Hepatocyte (in vitro differentiated cells): ENCODE measurements around the gene CHST11. TPM values are rescaled to one million over a fixed set of nuclear protein-coding genes. Genes with fewer than 3 reads are reported as not detected.
A peak's percentile ranks its signal among the peaks of the same experiment; 100 is the strongest.

Experiments
- DNase-seq: peaks from one replicate; pipeline ENCODE4 v3.0.0-alpha.2; 2016; ENCODE audit warnings: low spot score
- H2AFZ ChIP-seq: fragments of 200-600 bp; sonication (generic); 2 replicates; pipeline ENCODE4 v1.6.0; 2016; ENCODE audit warnings: antibody characterized with exemption, mild to moderate bottlenecking
- H3K27ac ChIP-seq: fragments of 200-600 bp; sonication (generic); 2 replicates; pipeline ENCODE4 v1.5.1; 2016; ENCODE audit warnings: mild to moderate bottlenecking
- H3K27me3 ChIP-seq: fragments of 200-600 bp; sonication (generic); 2 replicates; pipeline ENCODE4 v1.6.1; 2016
- H3K36me3 ChIP-seq: fragments of 200-600 bp; sonication (generic); replicated peaks from 2 replicates; pipeline ENCODE4 v1.5.1; 2016; ENCODE audit warnings: low read depth; ENCODE audit not compliant: insufficient read depth
- H3K4me1 ChIP-seq: fragments of 200-600 bp; sonication (generic); 2 replicates; pipeline ENCODE4 v1.5.1; 2016; ENCODE audit warnings: mild to moderate bottlenecking, moderate library complexity; ENCODE audit not compliant: insufficient read depth
- H3K4me2 ChIP-seq: fragments of 200-600 bp; sonication (generic); 2 replicates; pipeline ENCODE4 v1.6.0; 2016
- H3K4me3 ChIP-seq: fragments of 200-600 bp; sonication (generic); 2 replicates; pipeline ENCODE4 v1.5.1; 2016; ENCODE audit warnings: mild to moderate bottlenecking
- H3K79me2 ChIP-seq: fragments of 200-600 bp; sonication (generic); 2 replicates; pipeline ENCODE4 v1.6.0; 2017; ENCODE audit warnings: mild to moderate bottlenecking
- H3K9me2 ChIP-seq: fragments of 200-600 bp; sonication (generic); replicated peaks from 2 replicates; pipeline ENCODE4 v1.6.0; 2017; ENCODE audit warnings: mild to moderate bottlenecking; ENCODE audit not compliant: insufficient read depth
- H3K9me3 ChIP-seq: fragments of 200-600 bp; sonication (generic); 2 replicates; pipeline ENCODE4 v1.5.1; 2016; ENCODE audit warnings: low read depth, mild to moderate bottlenecking
- H4K20me1 ChIP-seq: fragments of 200-600 bp; sonication (generic); 2 replicates; pipeline ENCODE4 v1.6.0; 2016; ENCODE audit warnings: mild to moderate bottlenecking; ENCODE audit not compliant: insufficient read depth, poor library complexity, severe bottlenecking
- CTCF ChIP-seq: fragments of 200-600 bp; sonication (generic); IDR thresholded peaks from 2 replicates; pipeline ENCODE4 v1.5.1; 2016; ENCODE audit warnings: antibody characterized with exemption, mild to moderate bottlenecking; ENCODE audit not compliant: poor library complexity
- EZH2 ChIP-seq: fragments of 200-600 bp; sonication (generic); IDR thresholded peaks from 2 replicates; pipeline ENCODE4 v1.6.1; 2016; ENCODE audit warnings: antibody characterized with exemption, mild to moderate bottlenecking, borderline replicate concordance
- EZH2phosphoT487 ChIP-seq: fragments of 200-600 bp; sonication (generic); IDR thresholded peaks from one replicate; pipeline ENCODE4 v1.6.1; 2018; ENCODE audit warnings: antibody characterized with exemption, mild to moderate bottlenecking, low read depth, moderate library complexity; ENCODE audit not compliant: unreplicated experiment, severe bottlenecking
- WGBS: methylation state at CpG from one replicate; pipeline ENCODE4 v1.1.6; 2016; ENCODE audit warnings: low lambda C conversion rate; ENCODE audit errors: missing lambda C conversion rate; 5-methylcytosine and 5-hydroxymethylcytosine counted together
- polyA plus RNA-seq: library from polyadenylated mRNA; unstranded; fragments of >200 nt; fragmentation: Nextera tagmentation; extraction: Ambion mirVana; gene quantifications from 2 replicates; pipeline ENCODE4 v1.2.1, GENCODE V29; 2016
- total RNA-seq: library from RNA; depleted of rRNA; stranded (reverse); fragments of >200 nt; gene quantifications from 2 replicates; pipeline ENCODE4 v1.2.3, GENCODE V29; 2014

CHST11 gene
- total and polyA plus RNA-seq, 2 experiments from 2014 or later: 5.2 to 8.9 TPM

GRCh38 chr12:104669851-104670337 lies 213.1 kb downstream of the CHST11 start:
- 62% methylated on average over 6 of the region's 6 CpGs for WGBS
- Histone ChIP-seq H3K4me3 (no peak overlapping the region), H3K36me3 (no peaks in the 10 kb centered on the region), H3K27me3 (no peaks in the 10 kb centered on the region), H3K27ac (peak overlapping the region; percentile 77), H3K9me3 (no peaks in the 10 kb centered on the region), H2AFZ (no peak overlapping the region), H3K4me2 (peak overlapping the region; percentile 67), H4K20me1 (no peaks in the 10 kb centered on the region), H3K9me2 (no peaks in the 10 kb centered on the region), H3K79me2 (no peaks in the 10 kb centered on the region), H3K4me1 (peaks cover 55% of the 10 kb centered on the region)
- DNase-seq: peak; percentile 54
- no peak for TF ChIP-seq EZH2phosphoT487
- no peak for TF ChIP-seq EZH2
- TF ChIP-seq CTCF: no peak

GRCh38 chr12:104670439-104671408 lies 214.0 kb downstream of the CHST11 start:
- WGBS: 88% methylated on average over 6 of the region's 6 CpGs
- no peak overlapping the region for H2AFZ ChIP-seq
- TF ChIP-seq EZH2 (no peak), EZH2phosphoT487 (no peak), CTCF (no peak)
- H3K4me1 ChIP-seq: peaks cover 55% of the 10 kb centered on the region
- H3K4me2 ChIP-seq: no peak overlapping the region
- H3K4me3 ChIP-seq: no peak overlapping the region
- DNase-seq: no peak
- no peak overlapping the region for H3K27ac ChIP-seq
- H3K79me2 ChIP-seq: no peaks in the 10 kb centered on the region
- no peaks in the 10 kb centered on the region for H4K20me1 ChIP-seq
- no peaks in the 10 kb centered on the region for H3K36me3 ChIP-seq
- no peaks in the 10 kb centered on the region for H3K27me3 ChIP-seq
- no peaks in the 10 kb centered on the region for H3K9me2 ChIP-seq
- no peaks in the 10 kb centered on the region for H3K9me3 ChIP-seq

GRCh38 chr12:104671409-104672095 lies 214.8 kb downstream of the CHST11 start:
- no peaks in the 10 kb centered on the region for H4K20me1 ChIP-seq
- H3K4me3 ChIP-seq: no peak overlapping the region
- TF ChIP-seq CTCF (no peak), EZH2phosphoT487 (no peak), EZH2 (no peak)
- H3K4me1 ChIP-seq: peaks cover 55% of the 10 kb centered on the region
- no peaks in the 10 kb centered on the region for H3K9me2 ChIP-seq
- 71% methylated on average over 12 of the region's 12 CpGs for WGBS
- H3K79me2 ChIP-seq: no peaks in the 10 kb centered on the region
- no peak overlapping the region for H3K4me2 ChIP-seq
- H3K9me3 ChIP-seq: no peaks in the 10 kb centered on the region
- no peaks in the 10 kb centered on the region for H3K27me3 ChIP-seq
- H2AFZ ChIP-seq: no peak overlapping the region
- peak; percentile 73 for DNase-seq
- H3K27ac ChIP-seq: no peak overlapping the region
- no peaks in the 10 kb centered on the region for H3K36me3 ChIP-seq
